Aorta (tissue), 5 donors: ENCODE data around the gene RINT1. TPM values are rescaled to one million over a fixed set of nuclear protein-coding genes. Genes with fewer than 3 reads are reported as not detected.
"Not testable (repeated sequence)": the region's sequence is repeated elsewhere in the genome, so short reads cannot be mapped to it uniquely, and the experiment has no call there.

Experiments used
- ATAC-seq: fragments of 200-7000 bp; cut with Tn5 transposase; one replicate; pipeline ENCODE4 v1.9.1; 2022; ENCODE audit warnings: moderate library complexity; ENCODE audit not compliant: low FRiP score
- DNase-seq, 2 donors: peaks; one replicate each; pipeline ENCODE4 v3.0.0-alpha.2; 2020
- H3K27ac ChIP-seq, 2 donors: one replicate each; pipeline ENCODE4 v1.5.1; 2013; ENCODE audit warnings: low read length in 2 of 2, mild to moderate bottlenecking in 2 of 2, moderate library complexity in 2 of 2, control low read depth in 1 of 2, inconsistent platforms in 1 of 2, low read depth in 1 of 2
- H3K27me3 ChIP-seq, 2 donors: one replicate each; pipeline ENCODE4 v1.6.1; 2013; ENCODE audit warnings: control low read depth in 1 of 2, low read length in 1 of 2, mild to moderate bottlenecking in 1 of 2, moderate library complexity in 1 of 2; ENCODE audit not compliant: insufficient read depth in 2 of 2, control insufficient read depth in 1 of 2
- H3K36me3 ChIP-seq, 2 donors: one replicate each; pipeline ENCODE4 v1.6.1; 2013; ENCODE audit warnings: control low read depth in 1 of 2, low read length in 1 of 2, mild to moderate bottlenecking in 1 of 2; ENCODE audit not compliant: insufficient read depth in 2 of 2, control insufficient read depth in 1 of 2
- H3K4me1 ChIP-seq, 2 donors: one replicate each; pipeline ENCODE4 v1.6.1; 2013; ENCODE audit warnings: low read length in 2 of 2, control low read depth in 1 of 2, mild to moderate bottlenecking in 1 of 2, moderate library complexity in 1 of 2; ENCODE audit not compliant: insufficient read depth in 2 of 2, control insufficient read depth in 1 of 2
- H3K4me3 ChIP-seq, 2 donors: one replicate each; pipeline ENCODE4 v1.5.1; 2013; ENCODE audit warnings: low read length in 2 of 2, control low read depth in 1 of 2, mild to moderate bottlenecking in 1 of 2
- H3K9me3 ChIP-seq: one replicate; pipeline ENCODE4 v1.6.1; 2013; ENCODE audit warnings: mild to moderate bottlenecking, low read length; ENCODE audit not compliant: control insufficient read depth
- WGBS, 2 donors: extraction: QIAGEN DNeasy Blood & Tissue Kit; methylation state at CpG; one replicate each; pipeline ENCODE4 v1.1.7; 2013; 5-methylcytosine and 5-hydroxymethylcytosine counted together
- intact Hi-C, 2 donors: fragments of 100-400 bp; cut with DNase I; formaldehyde crosslinking; loops; one replicate each; pipeline versions ENCODE4 v1.14.2 to v1.15.0; 2022
- polyA plus RNA-seq, 2 donors: library from polyadenylated mRNA; stranded (reverse); fragments of 200-250 nt; gene quantifications; one replicate each; pipeline ENCODE4 v1.2.3, GENCODE V29; 2013
- total RNA-seq, 2 donors: library from RNA; stranded (reverse); fragmentation: NEBNext Ultra II Directional; extraction: Animal tissue kit (Norgen Biotek cat#: 25700); gene quantifications; one replicate each; pipeline ENCODE4 v1.2.1, GENCODE V29; 2021
- donor health status: healthy with polysubstance abuse.
- donor health status: Bipolar disorder and iron deficiency.
- donor health status: DM: no; HTN: no; CAD: no.
- donor health status: DM: no; HTN: no; CAD: no.
- donor health status: DM: yes; HTN: yes; CAD: no.

The RINT1 gene
- total and polyA plus RNA-seq, 4 donors = 5.5 to 17.7 (median 15.3) TPM

DNA sequence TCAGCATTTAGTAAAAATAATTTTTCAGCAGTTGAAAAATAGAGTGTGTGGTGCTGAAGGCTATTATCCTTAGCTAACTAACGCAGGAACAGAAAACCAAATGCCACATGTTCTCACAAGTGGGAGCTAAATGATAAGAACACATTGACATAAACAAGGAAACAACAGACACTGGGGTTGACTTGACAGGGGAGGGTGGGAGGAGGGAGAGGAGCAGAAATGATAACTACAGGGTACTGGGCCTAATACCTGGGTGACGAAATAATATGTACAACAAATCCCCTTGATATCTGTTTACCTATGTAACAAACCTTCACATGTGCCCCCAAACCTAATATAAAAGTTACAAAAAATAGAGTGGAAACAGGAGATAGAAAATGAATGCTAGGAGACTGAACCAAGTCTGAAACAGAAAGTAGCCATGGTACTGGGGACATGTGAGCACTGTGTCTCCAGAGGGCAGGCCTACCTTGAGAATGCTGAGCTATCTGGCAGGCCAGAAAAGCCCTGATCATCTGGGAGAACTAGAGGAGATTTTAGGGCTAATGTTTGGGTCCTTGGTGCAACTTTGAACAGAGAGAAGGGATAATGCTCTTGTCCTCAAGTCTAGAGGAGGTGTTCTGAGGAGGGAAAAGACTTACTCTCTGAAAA, 54.0 kb downstream of the RINT1 start:
- DNase-seq (no peak), ATAC-seq (no peak)
- no peak overlapping the region for H3K27ac ChIP-seq
- H3K27me3 ChIP-seq = no peaks in the 10 kb centered on the region
- no peak overlapping the region for H3K4me3 ChIP-seq
- no peaks in the 10 kb centered on the region for H3K4me1 ChIP-seq
- 94 to 96% methylated on average over 2 of the region's 2 CpGs for WGBS, 2 donors
- no peaks in the 10 kb centered on the region for H3K36me3 ChIP-seq
- no peaks in the 10 kb centered on the region for H3K9me3 ChIP-seq
- intact Hi-C loops = no loop called here

DNA sequence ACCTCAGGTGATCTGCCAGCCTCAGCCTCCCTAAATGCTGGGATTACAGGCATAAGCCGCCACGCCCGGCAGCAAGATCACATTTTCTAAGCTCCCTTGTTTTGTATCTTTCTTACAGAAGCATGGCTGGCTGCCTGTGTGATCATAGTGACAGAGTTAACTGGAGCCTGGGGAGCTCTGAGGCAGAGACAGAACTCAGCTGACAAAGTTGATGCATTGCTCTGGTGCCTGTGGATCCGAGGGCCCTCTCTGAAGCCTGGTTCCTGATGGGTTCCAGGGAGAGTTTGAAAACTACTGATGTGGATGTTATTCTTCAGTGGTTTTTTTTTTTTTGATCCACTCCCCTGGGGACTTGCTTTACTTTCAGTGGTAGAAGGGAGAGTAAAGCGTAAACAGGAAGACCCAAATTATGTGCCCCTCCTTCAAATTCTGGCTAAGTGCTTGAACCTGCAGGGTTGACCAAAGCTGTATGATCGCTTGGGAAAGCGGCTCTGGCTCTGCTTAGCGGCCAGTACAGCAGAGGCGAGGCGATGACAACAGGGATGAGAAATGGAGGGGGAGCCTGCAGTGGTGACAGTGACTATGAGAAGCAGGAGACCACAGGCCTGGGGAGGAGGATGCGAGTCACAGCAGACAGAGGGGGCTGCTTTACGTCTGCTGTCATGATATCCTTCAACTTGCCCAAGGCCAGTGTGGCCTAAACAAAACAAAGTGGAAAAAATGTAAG, 56.1 kb downstream of the RINT1 start:
- no peak overlapping the region for H3K27ac ChIP-seq
- intact Hi-C loops = no loop called here
- no peaks in the 10 kb centered on the region for H3K4me1 ChIP-seq
- ATAC-seq = no peak
- no peak overlapping the region for H3K4me3 ChIP-seq
- H3K36me3 ChIP-seq = no peaks in the 10 kb centered on the region
- DNase-seq = no peak
- 90 to 91% methylated on average over 12 of the region's 12 CpGs for WGBS, 2 donors
- H3K27me3 ChIP-seq = no peaks in the 10 kb centered on the region
- no peaks in the 10 kb centered on the region for H3K9me3 ChIP-seq

DNA sequence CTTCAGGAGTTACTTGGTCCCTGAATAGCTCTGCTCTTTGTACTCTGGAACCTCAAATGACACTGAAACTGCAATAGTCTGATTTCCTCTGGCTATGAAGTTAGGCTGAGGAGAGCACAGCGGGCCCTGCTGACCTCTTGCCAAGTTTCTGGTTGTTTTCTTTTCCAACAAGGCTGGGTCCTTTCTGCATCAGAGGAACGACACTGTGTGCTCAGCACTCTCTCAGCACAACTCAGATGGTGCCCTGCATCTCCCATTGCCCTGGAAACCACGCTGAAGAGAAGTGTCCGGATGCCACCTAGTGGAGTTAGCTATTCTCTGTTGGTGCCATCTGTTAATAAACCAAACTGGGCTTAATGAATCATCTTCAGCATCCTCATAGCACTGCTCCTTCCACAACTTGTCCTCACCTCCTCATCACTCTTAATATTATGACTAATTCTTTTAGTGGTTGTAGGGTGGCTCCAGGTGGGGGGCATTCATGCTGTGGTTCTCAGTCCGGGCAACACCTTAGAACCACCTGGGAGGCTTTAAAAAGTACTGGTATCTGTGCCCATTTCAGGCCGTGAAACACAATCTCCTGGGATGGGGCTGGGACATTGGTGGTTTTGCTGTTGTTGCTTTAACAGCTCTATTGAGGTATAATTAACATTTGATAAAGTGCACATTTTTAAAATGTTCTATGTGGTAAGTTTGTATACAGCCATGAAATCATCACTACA, 57.5 kb downstream of the RINT1 start:
- Histone ChIP-seq H3K4me3 (no peak overlapping the region), H3K4me1 (no peaks in the 10 kb centered on the region), H3K9me3 (no peaks in the 10 kb centered on the region), H3K27me3 (no peaks in the 10 kb centered on the region), H3K36me3 (no peaks in the 10 kb centered on the region), H3K27ac (no peak overlapping the region)
- DNase-seq = no peak
- intact Hi-C loops = no loop called here
- ATAC-seq = peak; percentile 84
- 24% methylated on average over 6 of the region's 6 CpGs for WGBS, 2 donors

DNA sequence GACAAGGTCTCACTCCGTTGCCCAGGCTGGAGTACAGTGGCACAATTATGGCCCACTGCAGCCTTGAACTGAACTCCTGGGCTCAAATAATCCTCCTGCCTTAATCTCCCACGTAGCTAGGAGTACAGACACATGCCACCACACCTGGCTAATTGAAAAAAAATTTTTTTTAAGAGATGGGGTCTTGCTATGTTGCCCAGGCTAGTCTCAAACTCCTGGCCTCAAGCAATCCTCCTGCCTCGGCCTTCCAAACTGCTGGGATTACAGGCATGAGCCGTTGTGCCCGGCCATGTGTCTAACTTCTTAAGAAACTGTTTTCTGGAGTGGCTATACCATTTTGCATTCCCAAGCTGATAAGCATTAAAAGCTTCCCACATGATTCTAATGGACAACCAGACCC, 58.8 kb downstream of the RINT1 start:
- ATAC-seq = no peak
- H3K9me3 ChIP-seq = no peaks in the 10 kb centered on the region
- WGBS, 2 donors = 87 to 88% methylated on average over 5 of the region's 5 CpGs

DNA sequence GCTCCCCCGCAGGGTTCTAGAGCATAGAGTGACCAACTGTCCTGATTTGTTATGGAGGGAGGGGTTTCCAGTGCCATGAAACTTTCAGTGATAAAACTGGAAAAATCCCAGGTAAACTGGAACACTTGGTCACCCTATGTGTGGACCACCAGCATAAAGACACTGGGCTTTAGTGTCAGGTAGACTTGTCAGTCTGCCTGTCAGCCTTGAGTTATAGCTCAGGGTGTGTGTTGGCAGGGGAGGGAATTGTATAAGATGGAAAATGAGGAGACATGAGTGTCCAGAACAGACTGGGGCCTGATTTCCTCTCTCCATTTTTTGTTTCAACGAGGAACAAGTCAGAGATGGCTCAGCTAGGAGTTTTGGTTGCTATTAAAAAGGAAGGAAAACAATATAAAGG, 59.5 kb downstream of the RINT1 start:
- Histone ChIP-seq H3K27ac (no peak overlapping the region), H3K4me1 (no peaks in the 10 kb centered on the region), H3K27me3 (no peaks in the 10 kb centered on the region), H3K36me3 (no peaks in the 10 kb centered on the region), H3K9me3 (no peaks in the 10 kb centered on the region), H3K4me3 (no peak overlapping the region)
- intact Hi-C loops = no loop called here
- ATAC-seq (no peak), DNase-seq (no peak)
- WGBS, 2 donors = 76 to 78% methylated on average over 2 of the region's 2 CpGs

More for the DNA sequence above, 58.8 kb downstream of the RINT1 start:
- Histone ChIP-seq H3K4me1 (no peaks in the 10 kb centered on the region), H3K36me3 (no peaks in the 10 kb centered on the region), H3K27ac (no peak overlapping the region), H3K4me3 (no peak overlapping the region), H3K27me3 (no peaks in the 10 kb centered on the region)
- DNase-seq = no peak
- intact Hi-C loops = no loop called here

DNA sequence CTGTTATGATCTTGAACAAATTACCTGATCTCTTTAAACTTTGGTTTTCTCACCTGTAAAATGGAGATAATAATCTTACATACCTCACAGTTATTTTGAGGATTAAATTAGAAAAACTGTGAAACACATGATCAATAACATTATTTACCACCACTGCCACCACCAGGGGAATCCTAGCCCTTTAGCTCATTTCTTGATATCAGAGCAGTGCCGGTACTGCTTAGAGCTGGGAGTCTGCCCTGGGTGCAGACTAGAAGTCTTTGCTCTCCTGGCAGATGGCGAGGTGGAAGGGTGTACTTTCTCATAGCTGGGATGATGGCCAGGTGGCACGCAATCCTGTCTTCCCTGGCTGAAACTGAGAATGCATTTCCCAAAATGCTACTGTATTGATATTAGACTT, 62.0 kb downstream of the RINT1 start:
- no peak for DNase-seq
- WGBS, 2 donors = 37 to 43% methylated on average over 3 of the region's 3 CpGs
- no peak overlapping the region for H3K27ac ChIP-seq
- H3K4me1 ChIP-seq = no peaks in the 10 kb centered on the region
- no peak overlapping the region for H3K4me3 ChIP-seq
- H3K36me3 ChIP-seq = no peaks in the 10 kb centered on the region
- no peaks in the 10 kb centered on the region for H3K27me3 ChIP-seq
- no peaks in the 10 kb centered on the region for H3K9me3 ChIP-seq
- intact Hi-C loops = no loop called here
- ATAC-seq = no peak

DNA sequence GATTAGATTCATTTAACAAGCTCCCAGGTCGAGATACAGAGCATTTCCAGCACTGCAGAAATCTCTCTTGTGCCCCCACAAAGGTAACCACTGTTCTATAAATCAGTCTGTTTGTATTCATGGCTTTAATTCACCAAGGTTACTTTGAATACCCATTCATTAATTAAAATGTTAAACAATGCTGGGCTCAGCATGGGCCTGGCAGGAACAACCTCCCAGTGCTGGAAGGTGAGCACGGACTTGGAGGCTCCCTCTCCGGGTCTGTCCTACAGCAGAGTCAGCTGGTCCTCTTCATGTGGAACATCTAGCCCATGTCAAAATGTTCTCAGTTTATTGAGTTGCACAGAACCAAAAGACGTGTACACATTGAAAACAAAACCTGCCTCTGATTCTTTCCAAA, 64.9 kb downstream of the RINT1 start:
- Histone ChIP-seq H3K4me1 (no peaks in the 10 kb centered on the region), H3K27ac (no peak overlapping the region), H3K4me3 (no peak overlapping the region), H3K9me3 (no peaks in the 10 kb centered on the region), H3K36me3 (no peaks in the 10 kb centered on the region), H3K27me3 (no peaks in the 10 kb centered on the region)
- 59 to 67% methylated on average over 4 of the region's 4 CpGs for WGBS, 2 donors
- intact Hi-C loops = no loop called here
- no peak for ATAC-seq
- DNase-seq = no peak

DNA sequence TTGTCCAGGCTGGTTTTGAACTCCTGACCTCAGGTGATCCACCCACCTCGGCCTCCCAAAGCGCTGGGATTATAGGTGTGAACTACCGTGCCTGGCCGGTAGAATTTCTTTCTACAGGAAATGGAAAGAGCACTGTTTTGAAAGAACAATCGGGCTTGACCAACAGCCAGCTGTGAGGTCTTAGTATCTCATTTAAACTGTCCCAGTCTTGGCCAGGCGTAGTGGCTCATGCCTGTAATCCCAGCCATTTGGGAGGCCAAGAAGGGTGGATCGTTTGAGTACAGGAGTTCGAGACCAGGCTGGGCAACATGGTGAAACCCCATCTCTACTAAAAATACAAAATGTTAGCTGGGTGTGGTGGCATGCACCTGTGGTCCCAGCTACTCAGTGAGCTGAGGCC, 67.1 kb downstream of the RINT1 start:
- intact Hi-C loops = not testable (repeated sequence)

More for the DNA sequence above, 67.1 kb downstream of the RINT1 start:
- DNase-seq = peak in 1 of 2 donors; percentile 25
- WGBS, 2 donors = 90% methylated on average over 8 of the region's 8 CpGs
- H3K4me3 ChIP-seq, H3K4me1 ChIP-seq, H3K27me3 ChIP-seq, H3K27ac ChIP-seq, ATAC-seq, H3K9me3 ChIP-seq, H3K36me3 ChIP-seq: not testable (repeated sequence)
